ENCODE measurements around the gene CBARP. TPM values are rescaled to one million over a fixed set of nuclear protein-coding genes. Genes with fewer than 3 reads are reported as not detected.

Gene CBARP
- total and polyA plus RNA-seq, 2 of the 4 experiments (the other 2 are of a cell fraction): 0.18 to 3.9 TPM

GRCh38 chr19:1266129-1266915 lies 28.5 kb upstream of the CBARP start:
- H4K8ac ChIP-seq (ENCODE audit: low read depth in 2 of 2, low read length in 2 of 2): peak overlapping the region; percentile 89 to 96
- no peaks in the 10 kb centered on the region for H3K27me3 ChIP-seq (ENCODE audit: control insufficient read depth, insufficient read depth, low read length)
- ChIA-PET CTCF (interaction anchor here (0.5 to 3.5 kb wide), 7 partner anchors 11 to 621 kb away, joined by 3 to 64 read pairs (median 4); partner anchors contain the start of gene ATP5F1D), POLR2A (ENCODE audit: unreplicated experiment) (interaction anchor here (0.6 to 1.8 kb wide), 8 partner anchors 9 to 175 kb away, joined by 3 to 24 read pairs (median 6); partner anchors contain the start of gene FAM174C)
- peaks cover 55% of the 10 kb centered on the region for H3K4me1 ChIP-seq (ENCODE audit: control insufficient read depth, insufficient read depth, low read length)
- BruUV-seq (replicated peaks): no TSS peak
- ATAC-seq (ENCODE audit: low read depth) (peak; percentile 49), DNase-seq (peak; percentile 78)
- peak overlapping the region; percentile 99 for H3K4ac ChIP-seq (ENCODE audit: low read depth, low read length)
- peaks cover 5 to 66% of the 10 kb centered on the region in 2 experiments; a peak in 3 of 4 replicates for H3K79me1 ChIP-seq (ENCODE audit: low read depth in 1 of 2, low read length in 2 of 2)
- peaks cover 6% of the 10 kb centered on the region for H3K36me3 ChIP-seq (ENCODE audit: control insufficient read depth, insufficient read depth, low read length)
- peak overlapping the region; percentile 93 for H3K27ac ChIP-seq (ENCODE audit: insufficient read depth, low read length)
- peak overlapping the region; percentile 90; the same call in 1 of the 3 replicates for H2BK15ac ChIP-seq (ENCODE audit: low read depth, low read length)
- H3K9ac ChIP-seq (ENCODE audit: low read depth, low read length): peak overlapping the region; percentile 63
- no peak for TF ChIP-seq RCOR1 (IDR thresholded peaks at IDR 0.05; ENCODE audit: insufficient replicate concordance, low read length)
- peak; percentile 16; the same call in 1 of the 2 replicates for TF ChIP-seq MXI1 (IDR thresholded peaks at IDR 0.05; ENCODE audit: borderline replicate concordance, low read depth, low read length)
- TF ChIP-seq MAZ (IDR thresholded peaks at IDR 0.05; ENCODE audit: borderline replicate concordance, low read depth, low read length): peak; percentile 90
- TF ChIP-seq CHD1 (IDR thresholded peaks at IDR 0.05; ENCODE audit: low read depth, low read length): peak; percentile 80; the same call in 1 of the 2 replicates
- peak; percentile 14; the same call in 1 of the 2 replicates for TF ChIP-seq POLR2A (IDR thresholded peaks at IDR 0.05; ENCODE audit: low read depth, low read length)
- TF ChIP-seq, protein P1, sequence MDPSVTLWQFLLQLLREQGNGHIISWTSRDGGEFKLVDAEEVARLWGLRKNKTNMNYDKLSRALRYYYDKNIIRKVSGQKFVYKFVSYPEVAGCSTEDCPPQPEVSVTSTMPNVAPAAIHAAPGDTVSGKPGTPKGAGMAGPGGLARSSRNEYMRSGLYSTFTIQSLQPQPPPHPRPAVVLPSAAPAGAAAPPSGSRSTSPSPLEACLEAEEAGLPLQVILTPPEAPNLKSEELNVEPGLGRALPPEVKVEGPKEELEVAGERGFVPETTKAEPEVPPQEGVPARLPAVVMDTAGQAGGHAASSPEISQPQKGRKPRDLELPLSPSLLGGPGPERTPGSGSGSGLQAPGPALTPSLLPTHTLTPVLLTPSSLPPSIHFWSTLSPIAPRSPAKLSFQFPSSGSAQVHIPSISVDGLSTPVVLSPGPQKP (IDR thresholded peaks at IDR 0.05; ENCODE audit: borderline replicate concordance, low read depth, low read length): no peak
- TF ChIP-seq RFX5 (IDR thresholded peaks at IDR 0.05; ENCODE audit: low read depth, low read length): no peak
- no peak for TF ChIP-seq CTCF (conservative IDR thresholded peaks at IDR 0.05; ENCODE audit: low read depth, low read length)
- TF ChIP-seq MAFK (IDR thresholded peaks at IDR 0.05; ENCODE audit: low read depth, low read length): no peak
- TF ChIP-seq USF2 (IDR thresholded peaks at IDR 0.05; ENCODE audit: low read depth, low read length): no peak
- intact Hi-C loops (cut with micrococcal nuclease): loop anchor here (1.0 to 2.0 kb wide), 4 partner anchors 13 to 46 kb away; partner anchors contain the start of gene MIDN
- peak overlapping the region; percentile 90 for H2AFZ ChIP-seq (replicated peaks; ENCODE audit: low read length, poor library complexity)
- H2BK20ac ChIP-seq (ENCODE audit: low read depth, low read length): peak overlapping the region; percentile 92
- no peaks in the 10 kb centered on the region for H3K9me3 ChIP-seq (ENCODE audit: control insufficient read depth, insufficient read depth, low read length)
- H2AK5ac ChIP-seq (ENCODE audit: low read depth, low read length): peak overlapping the region; percentile 99
- dilution Hi-C loops (cut with HindIII; ENCODE audit: low sequenced_read_pairs, unreplicated experiment): no loop called here
- in situ Hi-C loops (cut with MboI; ENCODE audit: low sequenced_read_pairs): no loop called here
- H4K20me1 ChIP-seq (ENCODE audit: insufficient read depth, low read length): peaks cover 33% of the 10 kb centered on the region
- peak overlapping the region; percentile 86 for H3K56ac ChIP-seq (ENCODE audit: extremely low read depth, insufficient read depth, low read length)
- peak overlapping the region; percentile 79 for H4K5ac ChIP-seq (ENCODE audit: low read depth, low read length)
- peak overlapping the region; percentile 81 for H2BK120ac ChIP-seq (ENCODE audit: low read depth, low read length)
- peak overlapping the region; percentile 99 for H2BK5ac ChIP-seq (ENCODE audit: low read depth, low read length, poor library complexity, severe bottlenecking)
- H2AK9ac ChIP-seq (replicated peaks; ENCODE audit: low read depth, low read length, poor library complexity): peak overlapping the region; percentile 98
- 2% methylated on average over 33 of the region's 84 CpGs; no CpG with 5 or more reads in 1 of the 2 experiments for WGBS, 2 experiments (ENCODE audit: extremely low coverage in 2 of 2, insufficient read length in 1 of 2)
- H3K9me1 ChIP-seq (ENCODE audit: insufficient read depth, low read length): peaks cover 11% of the 10 kb centered on the region
- peak overlapping the region; percentile 83 for H3K18ac ChIP-seq (ENCODE audit: low read depth, low read length)
- peak overlapping the region; percentile 98 for H4K91ac ChIP-seq (ENCODE audit: insufficient read depth, low read depth, low read length)
- peak overlapping the region; percentile 61 for H3K4me3 ChIP-seq (ENCODE audit: insufficient read depth, low read depth, low read length)
- H3K14ac ChIP-seq (replicated peaks; ENCODE audit: low read depth, low read length): peak overlapping the region; percentile 93
- peak overlapping the region; percentile 93 for H3K23ac ChIP-seq (ENCODE audit: low read depth, low read length)
- H3K4me2 ChIP-seq (ENCODE audit: low read depth, low read length): peak overlapping the region; percentile 87
